NCI-H2196 treated with DMSO at 0.1 percent for 48 hours (cell line): ENCODE measurements around the gene STAT5B.

Source experiments
- DNase-seq: peaks from one replicate; lab custom pipeline; 2025; ENCODE audit not compliant: unreplicated experiment; lab: John Stamatoyannopoulos, UW

Gene STAT5B

DNA sequence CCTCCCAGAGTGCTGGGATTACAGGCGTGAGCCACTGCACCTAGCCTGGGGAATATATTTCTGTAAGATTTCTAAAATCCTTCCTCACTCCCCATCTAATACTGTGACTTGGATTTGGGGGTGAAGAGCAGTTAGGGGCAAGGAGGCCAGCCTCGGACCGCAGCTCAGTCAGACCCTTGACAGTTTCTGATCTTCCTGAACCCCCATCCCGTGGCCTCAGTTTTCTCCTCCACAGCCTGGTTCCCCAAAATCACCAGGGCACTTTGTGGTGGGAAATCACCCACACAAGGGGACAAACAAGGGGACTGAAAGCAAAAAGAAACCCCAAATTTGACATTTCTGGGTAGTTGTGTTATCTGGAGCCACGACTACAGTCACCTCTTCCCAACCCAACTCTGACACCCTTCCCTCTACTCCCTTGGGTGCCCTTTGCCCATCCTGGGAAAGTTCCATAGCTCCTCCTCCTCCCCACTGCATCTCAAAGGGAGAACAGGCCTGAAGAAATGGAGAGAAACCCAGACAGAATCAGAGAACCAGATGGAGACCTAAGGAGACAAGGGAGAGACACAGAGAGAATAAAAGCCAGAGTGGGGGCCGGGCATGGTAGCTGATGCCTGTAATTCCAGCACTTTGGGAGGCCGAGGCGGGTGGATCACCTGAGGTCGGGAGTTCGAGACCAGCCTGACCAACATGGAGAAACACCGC, 9.3 kb upstream of the STAT5B start:
- DNase-seq, result no peak

DNA sequence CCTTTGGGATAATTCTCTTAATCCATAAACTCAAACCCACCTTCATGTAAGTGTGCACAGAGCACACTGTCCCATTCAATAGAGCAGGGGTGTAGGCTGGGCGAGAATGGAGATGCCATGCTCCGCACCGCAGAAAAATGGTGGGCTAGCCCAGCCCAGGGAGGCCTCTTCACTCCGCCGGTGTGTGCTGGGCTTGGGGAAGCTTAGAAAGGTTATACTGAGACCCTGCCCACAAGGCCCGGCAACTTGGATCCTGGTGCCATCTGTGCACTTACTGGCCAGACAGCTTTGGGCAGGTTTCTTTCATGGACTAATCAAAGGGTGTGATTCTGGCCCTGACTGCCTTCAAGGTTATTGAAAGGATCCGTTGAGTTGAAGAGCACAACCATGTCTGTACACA, 8.4 kb upstream of the STAT5B start:
- no peak for DNase-seq

DNA sequence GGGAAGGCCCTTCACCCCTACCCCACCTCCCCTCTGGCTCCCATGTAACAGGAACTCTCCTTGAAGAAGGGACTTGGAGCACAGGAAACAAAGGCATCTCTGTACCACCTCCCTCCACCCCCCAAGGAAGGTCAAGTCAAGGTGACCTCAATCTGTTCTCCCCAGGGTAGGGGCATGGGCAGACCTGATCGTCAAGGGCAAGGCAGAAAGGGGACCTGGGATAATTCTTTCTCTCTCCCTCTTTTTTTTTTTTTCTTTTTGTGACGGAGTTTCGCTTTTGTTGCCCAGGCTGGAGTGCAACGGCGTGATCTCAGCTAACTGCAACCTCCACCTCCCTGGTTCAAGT, 7.8 kb upstream of the STAT5B start:
- DNase-seq, result no peak

DNA sequence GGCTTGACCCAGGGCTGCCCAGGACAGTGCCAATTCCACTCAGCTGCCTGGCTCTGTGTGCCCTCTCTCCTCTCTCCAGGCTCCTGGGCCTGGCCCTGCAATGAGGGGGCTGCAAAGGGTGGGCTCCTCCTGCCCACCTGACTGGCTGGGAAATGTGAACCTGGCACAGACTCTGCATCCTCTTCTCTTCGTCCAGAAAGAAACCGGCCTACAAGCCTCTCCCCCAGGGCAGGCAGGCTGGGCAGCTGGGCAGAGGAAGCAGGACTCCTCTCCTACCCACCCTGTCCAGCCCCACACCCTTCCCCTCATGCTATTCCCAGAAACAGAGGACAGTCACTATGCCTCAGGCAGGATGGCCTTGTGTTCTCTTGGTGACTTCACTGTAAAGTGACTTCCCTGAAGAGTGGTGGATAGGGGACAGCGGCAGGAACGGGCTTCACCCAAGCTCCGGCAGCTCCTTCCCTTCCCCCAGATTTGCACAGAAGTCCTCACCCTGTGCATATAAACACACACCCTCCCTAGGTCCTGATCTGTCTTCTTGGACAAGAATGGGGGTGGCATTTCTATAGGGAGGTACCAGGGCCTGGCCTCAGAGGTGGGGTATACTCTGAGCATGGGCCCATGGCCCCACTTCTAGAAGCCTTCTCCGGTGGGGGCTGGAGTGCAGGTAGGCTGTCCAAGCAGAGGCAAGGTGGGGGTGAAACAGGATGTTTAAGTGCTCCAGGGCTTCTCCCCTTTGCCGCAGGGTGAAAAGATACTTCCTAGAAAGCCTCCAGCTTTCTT, 7.2 kb upstream of the STAT5B start:
- no peak for DNase-seq

DNA sequence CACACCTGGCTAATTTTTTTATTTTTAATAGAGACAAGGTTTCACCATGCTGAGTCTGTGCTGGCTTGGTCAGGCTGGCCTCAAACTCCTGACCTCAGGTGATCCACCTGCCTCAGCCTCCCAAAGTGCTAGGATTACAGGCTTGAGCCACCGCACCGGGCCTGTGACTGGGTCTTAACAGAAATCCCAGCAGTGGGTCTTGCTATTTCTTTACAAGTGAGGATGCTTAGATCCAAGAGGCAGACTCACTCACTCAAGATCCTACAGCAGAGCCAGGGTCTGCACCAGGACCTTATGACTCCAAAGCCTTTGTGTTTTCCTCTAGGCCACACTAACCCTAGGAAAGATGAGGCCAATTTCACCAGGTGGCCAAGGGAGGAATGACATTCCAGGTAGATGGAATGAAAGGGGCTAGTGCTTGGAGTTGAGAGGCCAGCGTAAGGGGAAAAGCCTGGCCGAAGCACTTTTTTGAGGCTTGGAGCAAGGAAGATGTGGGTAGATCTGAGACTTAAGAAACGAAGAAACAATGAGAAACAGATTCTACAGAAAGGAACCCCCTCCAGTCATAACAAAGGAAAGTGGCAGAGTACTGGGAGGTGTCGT, 6.4 kb upstream of the STAT5B start:
- DNase-seq, result no peak

DNA sequence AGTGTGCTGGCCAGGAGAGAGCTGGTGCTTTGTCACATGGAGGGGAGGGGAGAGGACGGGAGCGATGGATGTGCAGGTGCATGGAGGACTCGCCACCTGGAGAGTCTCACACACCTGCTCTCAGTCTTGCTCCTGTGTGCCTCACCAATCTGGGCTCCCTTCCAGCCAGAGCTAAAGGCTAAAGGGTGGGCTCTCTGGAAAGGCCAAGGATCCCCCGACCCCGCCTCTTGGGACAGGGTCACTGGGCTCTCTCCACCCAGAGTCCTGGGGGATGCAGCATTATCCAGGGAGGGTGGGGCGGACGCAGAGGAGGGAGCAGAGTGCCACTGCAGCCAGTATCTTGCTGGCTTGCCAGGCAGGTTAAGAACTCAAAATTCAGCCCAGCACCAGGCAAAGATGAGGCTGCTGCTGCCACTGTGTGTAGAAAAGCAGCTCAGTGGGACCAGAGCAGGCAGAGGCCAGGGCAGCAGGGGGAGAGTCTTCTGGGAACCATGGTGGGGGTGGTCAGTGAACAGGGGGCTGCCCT, 5.4 kb upstream of the STAT5B start:
- peak; percentile 44 for DNase-seq

DNA sequence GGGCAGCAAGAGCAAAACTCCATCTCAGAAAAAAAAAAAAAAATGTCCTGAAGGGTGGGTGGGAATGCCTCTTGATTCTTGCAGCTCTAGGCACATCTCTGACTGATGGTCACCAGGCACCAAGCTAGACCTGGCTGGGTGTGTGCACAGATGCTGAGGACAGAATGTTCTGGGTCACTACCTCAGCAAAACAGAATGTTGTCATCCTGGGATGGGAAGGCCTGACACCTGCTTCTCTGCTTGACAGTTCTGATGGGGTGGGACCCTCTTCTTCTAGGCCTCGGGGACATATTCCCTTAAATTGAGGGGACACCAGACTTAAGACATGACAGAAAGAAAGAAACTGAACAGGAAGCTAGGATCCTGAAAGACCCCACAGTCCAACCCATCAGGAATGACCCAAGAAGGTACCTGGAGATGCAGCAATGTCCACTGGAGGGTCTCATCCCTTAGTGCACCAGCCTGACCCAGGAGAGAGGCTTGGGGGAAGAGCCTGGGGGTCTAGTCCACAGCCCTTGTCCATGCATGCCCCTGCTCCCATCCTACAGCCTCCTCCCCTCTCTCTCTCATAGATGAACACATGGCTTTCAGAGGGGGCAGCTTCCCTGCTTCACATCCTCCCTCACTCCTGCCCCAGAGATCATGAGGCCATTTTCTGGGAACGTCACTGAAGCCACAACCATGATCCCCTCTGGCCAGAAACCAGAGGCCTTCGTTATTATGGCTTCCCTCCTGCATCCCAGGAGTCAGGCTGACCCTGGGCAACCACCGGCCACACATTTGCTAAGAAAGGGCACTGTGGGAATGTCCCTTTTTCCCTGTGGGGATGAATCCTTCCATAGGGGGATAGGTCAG, 3.8 kb upstream of the STAT5B start:
- no peak for DNase-seq

DNA sequence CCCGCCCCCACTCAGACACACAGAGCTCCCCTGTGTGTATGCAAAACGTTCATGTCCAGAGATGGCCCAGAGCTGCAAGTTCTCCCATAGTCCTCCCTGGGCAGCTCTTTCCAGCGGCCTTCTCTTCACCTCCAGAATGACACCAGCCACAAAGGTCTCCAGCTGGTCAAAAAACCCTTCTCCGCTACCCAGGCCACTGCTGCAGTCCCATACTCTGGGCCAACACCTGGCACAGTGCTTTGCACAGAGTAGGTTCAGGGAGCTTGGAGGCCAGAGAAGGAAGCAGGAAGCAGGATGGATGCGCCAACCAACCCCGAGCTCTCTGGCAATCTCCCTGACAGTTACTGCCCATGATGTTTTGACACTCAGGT, 1.1 kb upstream of the STAT5B start:
- DNase-seq, result no peak

DNA sequence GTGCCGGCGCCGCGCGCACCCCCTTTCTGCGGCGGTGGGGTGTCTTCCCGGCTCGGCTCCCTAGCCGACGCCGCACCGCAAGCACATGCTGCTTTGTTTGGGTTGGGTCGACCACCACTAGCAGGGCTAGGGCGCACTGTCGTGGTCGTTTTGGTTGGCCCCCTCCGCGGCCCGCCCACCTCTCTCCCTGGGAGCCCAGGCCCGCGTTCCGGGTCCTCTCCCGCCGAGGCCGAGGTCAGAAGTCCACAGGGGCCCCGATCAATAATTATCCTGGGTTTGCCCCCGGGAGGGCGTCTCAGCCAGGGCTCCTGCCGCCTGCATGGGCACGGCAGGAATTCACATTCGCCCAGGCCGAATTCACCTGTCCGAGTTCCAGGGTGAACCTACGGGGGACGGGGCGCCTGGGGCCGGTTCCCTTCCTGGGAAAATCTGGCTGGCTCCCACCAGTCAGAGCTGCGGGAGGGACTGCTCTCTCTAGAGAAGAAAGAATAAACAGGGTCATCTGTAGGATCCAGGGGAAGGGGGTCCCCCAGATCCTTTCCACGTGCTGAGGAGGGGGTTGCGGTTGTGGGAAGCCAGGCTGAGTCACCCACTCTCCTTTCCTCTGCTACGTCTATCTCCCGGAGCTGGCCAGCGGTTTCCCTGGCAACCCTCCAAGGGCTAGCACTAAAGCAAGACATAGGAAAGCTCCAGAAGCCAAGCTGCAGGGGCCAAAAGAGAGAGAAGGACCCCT, 584 bp upstream of the STAT5B start:
- DNase-seq, result peak; percentile 25

DNA sequence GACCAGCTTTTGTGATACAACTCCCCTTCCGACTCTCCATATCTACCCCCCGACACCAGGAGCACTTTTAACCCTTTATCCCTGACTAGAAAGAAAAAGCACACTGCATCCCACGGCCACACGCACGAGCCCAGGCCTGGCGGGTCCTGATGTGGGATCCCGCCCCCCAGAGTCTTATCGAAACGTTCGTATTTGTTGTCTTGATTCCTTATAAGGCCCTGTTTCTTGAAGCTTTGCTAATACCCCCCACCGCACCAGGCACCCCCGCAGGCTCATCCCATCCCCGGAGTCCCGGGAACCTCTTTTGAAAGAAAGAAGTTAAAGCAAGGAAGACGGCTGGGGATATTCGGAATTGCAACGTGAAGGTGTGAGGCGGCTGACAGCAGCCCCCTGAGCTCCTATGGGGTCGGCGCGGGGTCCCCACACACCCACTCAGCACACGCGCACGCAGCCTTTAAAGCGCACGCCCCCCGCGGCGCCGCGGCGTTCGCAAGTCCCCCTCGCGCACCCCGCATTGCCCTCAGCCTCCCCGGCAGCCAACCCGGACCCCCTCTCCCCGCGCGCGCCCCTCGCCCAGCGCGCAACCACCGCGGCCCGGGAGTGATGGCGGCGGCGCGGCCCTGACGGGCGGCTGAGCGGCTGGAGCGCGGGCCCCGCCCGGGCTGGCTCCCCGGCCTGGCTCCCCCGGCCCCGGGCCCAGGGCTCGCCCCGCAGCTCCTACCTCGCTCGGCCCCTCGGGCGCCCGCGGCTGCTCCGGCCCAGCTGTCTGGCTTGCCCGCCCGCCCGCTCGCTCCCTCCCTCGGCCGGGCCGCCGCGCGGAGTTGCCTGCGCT, 448 bp downstream of the STAT5B start:
- no peak for DNase-seq

DNA sequence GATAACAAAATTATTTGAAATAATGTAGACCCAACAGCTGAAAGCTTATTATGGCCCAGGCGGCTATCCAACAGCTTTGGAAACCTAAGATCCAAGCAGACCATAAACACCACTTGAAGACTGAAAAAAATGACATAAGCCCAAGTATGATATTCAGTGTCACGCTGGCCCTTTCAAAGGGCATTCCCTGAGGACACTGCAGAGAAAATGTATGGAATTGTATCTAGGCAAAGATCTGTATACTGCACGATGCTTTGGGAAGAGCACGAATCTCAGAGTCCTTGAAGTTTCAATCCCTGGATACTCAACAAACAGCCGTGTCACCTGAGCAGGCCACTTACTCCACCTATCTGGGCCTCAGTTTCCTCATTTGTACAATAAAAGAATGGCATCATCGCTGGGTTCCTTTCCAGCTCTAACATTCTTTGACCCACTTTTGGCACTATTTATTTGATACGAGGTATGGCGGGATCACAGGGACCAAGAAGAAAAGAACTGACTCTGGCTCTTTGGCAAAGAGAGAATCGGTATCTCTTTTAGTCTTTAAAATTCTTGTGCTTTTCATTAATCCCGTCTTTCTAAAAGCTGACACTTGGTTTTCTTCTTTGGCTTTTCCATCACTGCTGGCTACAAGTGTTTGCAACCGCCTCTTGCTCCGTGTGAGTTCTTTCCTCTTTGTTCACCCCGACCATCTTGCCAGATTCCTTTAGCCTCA, 1.2 kb downstream of the STAT5B start:
- no peak for DNase-seq

DNA sequence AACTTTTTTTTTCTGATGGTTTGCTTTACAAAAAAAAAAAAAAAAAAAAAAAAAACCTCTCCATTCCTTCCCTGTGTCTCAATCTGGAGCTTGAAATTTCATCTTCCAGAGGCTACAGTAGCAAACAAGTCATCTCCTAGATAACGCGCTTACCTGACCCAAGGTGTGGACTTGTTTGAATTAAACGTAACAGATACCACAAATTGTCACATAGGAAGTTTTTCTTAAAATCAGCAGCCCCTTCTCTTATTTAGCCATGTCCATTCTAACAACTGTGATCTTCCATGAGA, 2.0 kb downstream of the STAT5B start:
- DNase-seq, result no peak

DNA sequence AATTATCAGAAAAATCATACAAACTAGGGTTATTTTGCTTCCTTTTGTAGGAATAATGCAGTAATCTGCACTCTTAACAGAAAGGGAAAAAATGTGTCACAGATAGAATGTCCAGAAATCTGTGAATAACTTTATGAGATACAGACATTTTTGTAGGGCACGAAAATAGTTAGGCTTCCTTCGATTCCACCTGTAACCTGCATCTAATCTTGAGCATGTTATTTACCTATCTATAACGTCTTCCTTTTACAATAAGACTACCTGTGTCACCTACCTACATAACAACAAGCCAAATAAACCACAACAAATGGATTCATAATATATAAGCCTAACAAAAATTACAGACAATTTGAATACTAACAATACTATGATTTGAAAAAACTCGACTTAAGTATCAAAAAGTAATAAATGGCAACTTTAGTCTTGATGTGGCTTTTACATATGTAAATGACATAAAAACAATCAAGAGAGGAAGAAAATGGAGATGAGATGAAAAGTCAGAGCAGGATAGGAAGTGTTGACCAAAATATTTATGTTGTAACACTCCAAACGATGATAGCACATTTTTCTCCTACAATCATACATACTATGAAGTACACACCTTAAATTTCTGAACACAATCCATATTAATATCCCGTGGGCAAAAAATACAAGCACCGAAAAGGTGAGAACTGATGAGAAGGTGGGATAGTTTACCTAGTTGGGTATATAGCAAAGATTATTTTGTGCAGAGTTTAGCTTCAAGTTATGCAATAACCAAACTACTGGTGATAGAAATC, 2.5 kb downstream of the STAT5B start:
- no peak for DNase-seq

DNA sequence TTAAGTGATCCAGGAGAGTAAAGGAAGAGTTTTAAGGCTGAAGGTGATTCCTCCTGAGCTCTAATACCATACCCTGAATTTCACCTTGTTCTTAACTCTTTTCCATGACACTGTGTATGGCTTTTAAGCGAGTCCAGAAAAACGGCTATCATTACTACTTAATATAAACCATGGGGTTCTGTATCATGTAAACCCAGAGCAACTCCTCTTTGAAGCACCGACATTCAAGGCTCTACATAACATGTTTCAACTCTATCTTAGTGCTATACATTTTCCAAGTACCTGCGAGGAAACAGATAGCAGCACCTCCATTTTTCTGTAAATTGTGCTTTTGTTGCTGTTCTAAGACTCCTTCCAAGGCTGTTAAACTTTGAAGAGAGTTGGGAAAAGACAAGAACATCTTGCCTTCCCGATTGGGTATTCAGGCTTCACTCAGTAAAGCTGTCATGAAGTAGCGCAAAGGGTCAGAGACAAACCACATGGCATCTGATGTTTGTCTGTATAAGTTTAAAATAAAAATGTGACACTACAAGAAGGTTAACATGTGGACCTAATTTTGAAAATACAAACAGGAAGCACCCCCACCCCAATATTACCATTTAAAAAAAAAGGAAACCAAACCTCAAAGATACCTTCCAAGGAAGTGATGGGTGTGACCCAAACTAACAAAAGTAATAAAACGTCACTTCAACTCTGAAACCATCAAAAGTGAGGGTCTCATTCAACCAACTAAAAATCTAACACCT, 3.9 kb downstream of the STAT5B start:
- no peak for DNase-seq

DNA sequence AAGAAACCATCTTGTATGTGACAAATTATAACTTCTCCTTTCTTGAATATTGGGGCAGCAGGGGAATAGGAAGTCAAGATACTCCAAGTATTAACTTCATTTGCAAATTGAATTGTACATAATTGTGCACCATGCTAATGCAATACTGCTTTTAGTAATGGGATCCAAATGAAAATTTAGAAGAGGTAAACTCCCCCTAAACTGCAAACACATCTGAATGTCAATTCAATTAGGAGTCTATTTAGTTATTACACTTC, 4.5 kb downstream of the STAT5B start:
- no peak for DNase-seq

DNA sequence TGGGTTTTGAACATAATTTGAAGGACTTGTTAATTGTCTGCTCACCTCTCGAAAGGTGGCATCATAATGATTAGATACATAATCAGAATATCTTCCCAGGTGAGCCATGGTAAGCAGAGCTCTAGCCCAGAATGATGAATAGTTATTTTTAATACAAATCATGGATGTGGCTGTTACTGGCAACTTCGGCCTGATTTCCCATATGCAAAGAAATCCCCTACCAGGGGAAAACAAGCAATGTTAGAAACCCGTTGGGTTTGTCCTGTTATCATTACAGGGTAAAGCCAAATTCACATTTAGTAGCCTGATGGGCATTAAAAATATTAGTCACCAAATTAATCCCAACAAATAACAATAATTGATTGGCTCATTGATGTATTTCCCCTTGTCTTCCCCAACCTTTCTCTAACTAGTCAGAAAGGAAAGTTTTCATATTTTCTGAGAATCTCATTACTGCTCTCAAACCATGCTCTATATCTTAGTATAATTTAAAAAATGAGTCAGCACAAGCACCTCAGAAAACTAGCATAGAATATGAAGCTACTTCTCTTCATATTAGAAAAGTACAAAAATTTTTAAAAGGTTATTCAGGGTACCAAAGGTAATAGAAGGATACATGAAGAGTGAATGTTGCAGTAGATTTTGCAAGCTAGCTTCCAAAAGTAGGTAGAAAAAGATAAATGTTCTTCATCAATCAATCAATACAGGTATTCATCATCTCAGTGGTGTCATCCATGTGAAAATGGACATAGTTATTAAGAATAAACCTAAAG, 5.0 kb downstream of the STAT5B start:
- DNase-seq, result no peak

DNA sequence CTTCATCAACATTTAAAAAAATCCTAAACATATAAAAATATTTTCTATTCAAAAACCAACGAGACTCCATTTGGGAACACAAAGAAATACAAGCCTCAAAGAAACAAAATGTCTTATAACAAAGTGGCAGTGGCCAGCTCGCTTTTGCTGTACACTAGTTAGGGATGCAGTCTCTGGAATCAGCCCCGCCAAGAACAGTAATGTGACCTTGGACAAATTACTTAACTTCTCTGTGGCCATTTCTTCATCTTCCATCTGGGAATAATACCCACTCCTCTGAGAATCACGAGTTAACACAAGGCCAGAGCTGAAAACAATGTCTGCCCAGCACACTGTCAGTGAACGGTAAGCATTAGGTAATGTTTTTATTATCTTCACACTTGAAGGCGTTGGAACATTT, 5.6 kb downstream of the STAT5B start:
- no peak for DNase-seq

DNA sequence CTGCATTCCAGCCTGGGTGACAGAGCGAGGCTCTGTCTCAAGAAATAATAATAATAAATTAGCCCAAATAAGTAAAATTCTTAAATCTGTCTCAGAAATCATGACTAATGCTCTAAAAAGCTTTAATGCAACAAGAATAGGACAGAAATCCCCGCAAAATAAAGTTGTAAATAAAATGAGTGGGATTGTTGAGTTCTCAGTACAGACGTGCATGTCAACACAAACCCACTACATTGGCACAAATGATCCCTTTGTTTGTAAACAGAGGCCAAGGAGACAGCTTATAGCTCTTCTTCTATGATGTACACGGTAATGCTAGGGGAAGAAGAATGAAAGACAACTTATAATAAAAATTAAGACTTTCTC, 6.0 kb downstream of the STAT5B start:
- no peak for DNase-seq
